ENCODE results near the gene SEZ6L.

- TF ChIP-seq GATA2 (IDR thresholded peaks at IDR 0.05; ENCODE audit: low read depth, low read length), result no peak
- TF ChIP-seq GATA3 (IDR thresholded peaks at IDR 0.05; ENCODE audit: low read depth, low read length), result no peak
These were observed 188.6 kb downstream of the SEZ6L start for GRCh38 chr22:26357813-26358212.

Measured in SH-SY5Y (cell line).